ENCODE data around the gene KCNH5. TPM values are rescaled to one million over a fixed set of nuclear protein-coding genes. Genes with fewer than 3 reads are reported as not detected.

The KCNH5 gene
- total RNA-seq, 1 donor from 2014 or later, result 2.4 TPM

DNA sequence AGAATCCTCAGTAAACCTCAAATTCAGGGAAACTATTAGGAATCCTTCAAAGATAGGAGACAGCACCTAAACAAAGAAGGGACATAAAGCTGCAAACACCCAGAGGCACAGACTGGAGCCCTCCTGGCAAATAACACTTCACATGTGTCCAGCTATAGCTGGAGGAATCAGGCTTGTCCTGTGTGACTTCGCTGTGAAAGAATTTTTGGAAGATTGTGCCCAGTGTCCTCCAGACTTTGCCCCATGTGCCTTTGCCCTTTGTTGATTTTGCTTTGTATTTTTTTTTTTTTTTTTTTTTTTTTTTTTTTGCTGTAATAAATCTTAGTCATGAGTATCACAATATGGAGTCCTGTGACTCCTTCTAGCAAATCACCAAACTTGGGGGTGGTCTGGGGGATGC is 136.8 kb downstream of the KCNH5 start:
- H3K27ac Mint-ChIP-seq (ENCODE audit: unreplicated experiment), result no peak overlapping the region

DNA sequence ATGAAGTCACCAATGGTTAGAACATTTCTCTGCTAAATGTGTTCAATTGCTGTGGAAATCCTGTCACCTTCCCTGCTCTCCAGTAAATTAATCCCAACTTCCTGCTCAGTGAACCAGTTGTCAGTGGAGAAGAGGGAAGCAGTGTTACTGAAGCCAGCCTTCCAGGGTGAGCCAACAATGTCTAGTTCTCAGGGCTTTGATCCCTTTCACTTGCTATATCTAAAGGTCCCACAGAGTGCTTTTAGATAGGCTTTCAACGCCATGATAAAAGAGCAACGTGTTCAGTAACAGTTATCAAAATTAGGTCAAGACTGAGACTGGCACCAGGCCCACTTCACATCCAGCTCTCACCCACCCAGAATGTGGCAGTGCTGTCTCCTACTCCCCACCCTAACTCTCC is 139.7 kb downstream of the KCNH5 start:
- Histone ChIP-seq H4K20me1 (ENCODE audit: insufficient read depth, low read length) (no peaks in the 10 kb centered on the region), H3K27ac (ENCODE audit: low read depth, low read length) (no peak overlapping the region), H3K4me1 (ENCODE audit: insufficient read depth, low read length) (no peaks in the 10 kb centered on the region), H3K9me3 (ENCODE audit: insufficient read depth, low read depth, low read length) (no peaks in the 10 kb centered on the region), H3K27me3 (ENCODE audit: insufficient read depth, low read length) (no peaks in the 10 kb centered on the region), H3K36me3 (ENCODE audit: insufficient read depth, low read length) (no peaks in the 10 kb centered on the region), H3K4me2 (ENCODE audit: low read length) (no peak overlapping the region), H3K79me2 (ENCODE audit: insufficient read depth, low read length) (no peaks in the 10 kb centered on the region), H3K4me3 (ENCODE audit: insufficient read depth, low read depth, low read length) (no peak overlapping the region), H3K9ac (ENCODE audit: low read length) (no peak overlapping the region), H2AFZ (ENCODE audit: low read depth, low read length) (no peak overlapping the region)
- DNase-seq (ENCODE audit: low read depth), result no peak
- H3K9me3 Mint-ChIP-seq (ENCODE audit: unreplicated experiment), result peaks cover 2% of the 10 kb centered on the region
- TF ChIP-seq, protein P1, sequence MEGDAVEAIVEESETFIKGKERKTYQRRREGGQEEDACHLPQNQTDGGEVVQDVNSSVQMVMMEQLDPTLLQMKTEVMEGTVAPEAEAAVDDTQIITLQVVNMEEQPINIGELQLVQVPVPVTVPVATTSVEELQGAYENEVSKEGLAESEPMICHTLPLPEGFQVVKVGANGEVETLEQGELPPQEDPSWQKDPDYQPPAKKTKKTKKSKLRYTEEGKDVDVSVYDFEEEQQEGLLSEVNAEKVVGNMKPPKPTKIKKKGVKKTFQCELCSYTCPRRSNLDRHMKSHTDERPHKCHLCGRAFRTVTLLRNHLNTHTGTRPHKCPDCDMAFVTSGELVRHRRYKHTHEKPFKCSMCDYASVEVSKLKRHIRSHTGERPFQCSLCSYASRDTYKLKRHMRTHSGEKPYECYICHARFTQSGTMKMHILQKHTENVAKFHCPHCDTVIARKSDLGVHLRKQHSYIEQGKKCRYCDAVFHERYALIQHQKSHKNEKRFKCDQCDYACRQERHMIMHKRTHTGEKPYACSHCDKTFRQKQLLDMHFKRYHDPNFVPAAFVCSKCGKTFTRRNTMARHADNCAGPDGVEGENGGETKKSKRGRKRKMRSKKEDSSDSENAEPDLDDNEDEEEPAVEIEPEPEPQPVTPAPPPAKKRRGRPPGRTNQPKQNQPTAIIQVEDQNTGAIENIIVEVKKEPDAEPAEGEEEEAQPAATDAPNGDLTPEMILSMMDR (IDR thresholded peaks at IDR 0.05; ENCODE audit: insufficient read depth, low read depth, low read length), result no peak
- no peak for TF ChIP-seq EZH2 (IDR thresholded peaks at IDR 0.05; ENCODE audit: insufficient read depth, low read length)
- no peak overlapping the region for H3K27ac Mint-ChIP-seq (ENCODE audit: unreplicated experiment)
- H3K4me1 Mint-ChIP-seq (ENCODE audit: low read depth, unreplicated experiment), result peaks cover 3% of the 10 kb centered on the region
- no peak for FAIRE-seq
- H3K36me3 Mint-ChIP-seq (ENCODE audit: low read depth, unreplicated experiment), result no peaks in the 10 kb centered on the region
- H3K4me3 Mint-ChIP-seq (ENCODE audit: unreplicated experiment), result no peak overlapping the region
- no peaks in the 10 kb centered on the region for H3K27me3 Mint-ChIP-seq (ENCODE audit: low read depth, unreplicated experiment)

More for the DNA sequence above, 136.8 kb downstream of the KCNH5 start:
- H3K36me3 Mint-ChIP-seq (ENCODE audit: low read depth, unreplicated experiment), result no peaks in the 10 kb centered on the region
- FAIRE-seq (no peak), DNase-seq (ENCODE audit: low read depth) (no peak)
- Histone ChIP-seq H3K79me2 (ENCODE audit: insufficient read depth, low read length) (no peaks in the 10 kb centered on the region), H4K20me1 (ENCODE audit: insufficient read depth, low read length) (no peaks in the 10 kb centered on the region), H3K4me1 (ENCODE audit: insufficient read depth, low read length) (no peaks in the 10 kb centered on the region), H3K4me2 (ENCODE audit: low read length) (no peak overlapping the region), H3K27ac (ENCODE audit: low read depth, low read length) (no peak overlapping the region), H3K9me3 (ENCODE audit: insufficient read depth, low read depth, low read length) (no peaks in the 10 kb centered on the region), H3K9ac (ENCODE audit: low read length) (no peak overlapping the region), H3K4me3 (ENCODE audit: insufficient read depth, low read depth, low read length) (no peak overlapping the region), H3K27me3 (ENCODE audit: insufficient read depth, low read length) (no peaks in the 10 kb centered on the region), H3K36me3 (ENCODE audit: insufficient read depth, low read length) (no peaks in the 10 kb centered on the region), H2AFZ (ENCODE audit: low read depth, low read length) (no peak overlapping the region)
- peaks cover 2% of the 10 kb centered on the region for H3K9me3 Mint-ChIP-seq (ENCODE audit: unreplicated experiment)
- H3K4me3 Mint-ChIP-seq (ENCODE audit: unreplicated experiment), result no peak overlapping the region
- no peaks in the 10 kb centered on the region for H3K27me3 Mint-ChIP-seq (ENCODE audit: low read depth, unreplicated experiment)
- no peak for TF ChIP-seq EZH2 (IDR thresholded peaks at IDR 0.05; ENCODE audit: insufficient read depth, low read length)
- TF ChIP-seq, protein P1 (IDR thresholded peaks at IDR 0.05; ENCODE audit: insufficient read depth, low read depth, low read length), result no peak
- peaks cover 3% of the 10 kb centered on the region for H3K4me1 Mint-ChIP-seq (ENCODE audit: low read depth, unreplicated experiment)

DNA sequence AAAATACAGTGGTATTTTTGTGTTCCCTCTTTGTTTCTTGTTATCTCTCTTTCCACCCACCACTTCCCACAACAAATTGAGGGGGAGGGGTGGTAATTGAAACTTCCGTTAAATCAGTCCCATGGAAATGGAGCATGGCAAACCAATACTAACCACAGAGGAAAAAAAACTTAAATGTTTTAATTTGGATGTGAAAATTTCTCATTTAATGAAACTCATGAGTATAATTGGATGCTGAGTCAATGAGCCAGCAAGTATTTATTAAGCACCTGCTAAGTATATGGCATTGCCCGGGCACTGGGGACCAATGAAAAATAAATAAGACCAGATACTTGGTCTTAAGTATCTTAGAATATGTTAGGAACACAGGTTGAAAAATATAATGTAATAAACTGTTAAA is 147.5 kb downstream of the KCNH5 start:
- H3K79me2 ChIP-seq (ENCODE audit: insufficient read depth, low read length), result no peaks in the 10 kb centered on the region
- no peak overlapping the region for H2AFZ ChIP-seq (ENCODE audit: low read depth, low read length)
- no peak overlapping the region for H3K4me2 ChIP-seq (ENCODE audit: low read length)
- H3K9me3 ChIP-seq (ENCODE audit: insufficient read depth, low read depth, low read length), result no peaks in the 10 kb centered on the region
- no peak for TF ChIP-seq EZH2 (IDR thresholded peaks at IDR 0.05; ENCODE audit: insufficient read depth, low read length)
- no peaks in the 10 kb centered on the region for H4K20me1 ChIP-seq (ENCODE audit: insufficient read depth, low read length)
- H3K27ac ChIP-seq (ENCODE audit: low read depth, low read length), result no peak overlapping the region
- Mint-ChIP-seq H3K27me3 (ENCODE audit: low read depth, unreplicated experiment) (no peaks in the 10 kb centered on the region), H3K36me3 (ENCODE audit: low read depth, unreplicated experiment) (no peaks in the 10 kb centered on the region), H3K9me3 (ENCODE audit: unreplicated experiment) (no peaks in the 10 kb centered on the region), H3K27ac (ENCODE audit: unreplicated experiment) (no peak overlapping the region), H3K4me1 (ENCODE audit: low read depth, unreplicated experiment) (no peaks in the 10 kb centered on the region), H3K4me3 (ENCODE audit: unreplicated experiment) (no peak overlapping the region)
- H3K4me1 ChIP-seq (ENCODE audit: insufficient read depth, low read length), result no peaks in the 10 kb centered on the region
- no peak for FAIRE-seq
- H3K36me3 ChIP-seq (ENCODE audit: insufficient read depth, low read length), result no peaks in the 10 kb centered on the region
- no peak for DNase-seq (ENCODE audit: low read depth)
- no peaks in the 10 kb centered on the region for H3K27me3 ChIP-seq (ENCODE audit: insufficient read depth, low read length)
- no peak overlapping the region for H3K4me3 ChIP-seq (ENCODE audit: insufficient read depth, low read depth, low read length)
- no peak overlapping the region for H3K9ac ChIP-seq (ENCODE audit: low read length)

Data from astrocyte (in vitro differentiated cells and primary cell).